Uterus (tissue), 2 donors: ENCODE results near the gene SRSF11.

Experiments
- POLR2A ChIP-seq, 2 donors: fragments of 450-650 bp; IDR thresholded peaks; one replicate each; pipeline ENCODE4 v1.6.1; 2016; ENCODE audit warnings: antibody characterized with exemption in 2 of 2, mild to moderate bottlenecking in 1 of 2, moderate library complexity in 1 of 2
- TF ChIP-seq, protein P1 (sequence below), 4 experiments: fragments of 200-600 bp in 2 of 4; fragments of 450-650 bp in 2 of 4; sonication (generic) in 2 of 4; IDR thresholded peaks; one replicate each; pipeline ENCODE4 v1.5.1; 2016 to 2019; ENCODE audit warnings: antibody characterized with exemption in 4 of 4, mild to moderate bottlenecking in 2 of 4, moderate library complexity in 1 of 4

DNA sequence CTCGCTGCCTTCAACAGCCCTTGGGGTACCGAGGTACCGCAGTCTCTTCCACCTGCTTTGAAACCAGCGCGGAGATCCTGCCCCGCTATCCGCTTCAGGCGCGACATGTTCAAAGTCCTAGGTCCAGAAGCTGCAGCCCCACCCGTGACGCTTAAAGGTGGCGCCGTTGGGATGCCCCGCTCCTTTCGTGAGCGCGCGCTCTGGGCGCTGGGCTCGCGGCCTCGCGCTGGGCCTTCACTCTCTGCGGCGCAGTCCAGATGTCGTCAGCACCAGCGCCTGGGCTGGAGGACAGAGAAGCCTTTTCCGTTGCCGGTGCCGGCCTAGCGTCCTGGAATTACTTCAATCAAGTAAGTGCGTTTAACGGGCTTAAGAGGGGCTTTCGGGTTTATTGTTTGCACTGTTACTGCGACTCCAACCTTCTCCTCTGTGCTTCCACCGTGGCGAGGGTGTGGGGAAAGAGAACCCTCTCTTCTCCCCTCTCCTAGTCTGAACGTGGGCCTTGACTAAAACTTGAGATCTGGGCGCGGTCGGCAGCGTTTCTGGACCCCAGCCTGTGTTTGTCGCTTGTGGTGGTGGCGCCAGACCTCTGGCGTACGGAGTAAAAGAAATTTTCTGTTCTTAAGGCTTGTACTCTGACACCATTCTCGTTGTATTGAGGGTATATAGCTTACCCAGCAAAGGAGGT lies 15.6 kb upstream of the SRSF11 start, which contains the start of gene LRRC40:
- TF ChIP-seq, protein P1, sequence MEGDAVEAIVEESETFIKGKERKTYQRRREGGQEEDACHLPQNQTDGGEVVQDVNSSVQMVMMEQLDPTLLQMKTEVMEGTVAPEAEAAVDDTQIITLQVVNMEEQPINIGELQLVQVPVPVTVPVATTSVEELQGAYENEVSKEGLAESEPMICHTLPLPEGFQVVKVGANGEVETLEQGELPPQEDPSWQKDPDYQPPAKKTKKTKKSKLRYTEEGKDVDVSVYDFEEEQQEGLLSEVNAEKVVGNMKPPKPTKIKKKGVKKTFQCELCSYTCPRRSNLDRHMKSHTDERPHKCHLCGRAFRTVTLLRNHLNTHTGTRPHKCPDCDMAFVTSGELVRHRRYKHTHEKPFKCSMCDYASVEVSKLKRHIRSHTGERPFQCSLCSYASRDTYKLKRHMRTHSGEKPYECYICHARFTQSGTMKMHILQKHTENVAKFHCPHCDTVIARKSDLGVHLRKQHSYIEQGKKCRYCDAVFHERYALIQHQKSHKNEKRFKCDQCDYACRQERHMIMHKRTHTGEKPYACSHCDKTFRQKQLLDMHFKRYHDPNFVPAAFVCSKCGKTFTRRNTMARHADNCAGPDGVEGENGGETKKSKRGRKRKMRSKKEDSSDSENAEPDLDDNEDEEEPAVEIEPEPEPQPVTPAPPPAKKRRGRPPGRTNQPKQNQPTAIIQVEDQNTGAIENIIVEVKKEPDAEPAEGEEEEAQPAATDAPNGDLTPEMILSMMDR (IDR thresholded peaks at IDR 0.05), result peak in 3 of 4 experiments; percentile 23 to 35 (median 26)
- TF ChIP-seq POLR2A (IDR thresholded peaks at IDR 0.05), result peak; percentile 38 to 66
